Skeletal muscle satellite cell (primary cell): Measurements from ENCODE around the gene EXTL1.

Experiments used
- H3K27me3 ChIP-seq: 2 replicates; pipeline ENCODE4 v1.7.0; 2013; ENCODE audit warnings: low read length; ENCODE audit not compliant: control insufficient read depth, insufficient read depth
- H3K36me3 ChIP-seq: 2 replicates; pipeline ENCODE4 v1.7.0; 2013; ENCODE audit warnings: mild to moderate bottlenecking, control low read depth, low read length; ENCODE audit not compliant: insufficient read depth
- H3K4me1 ChIP-seq: 2 replicates; pipeline ENCODE4 v1.7.0; 2013; ENCODE audit warnings: low read length; ENCODE audit not compliant: control insufficient read depth, insufficient read depth
- H3K4me2 ChIP-seq: 2 replicates; pipeline ENCODE4 v1.7.0; 2013; ENCODE audit warnings: mild to moderate bottlenecking, low read length
- H3K4me3 ChIP-seq: 2 replicates; pipeline ENCODE4 v1.7.0; 2013; ENCODE audit warnings: low read length
- H3K9ac ChIP-seq: 2 replicates; pipeline ENCODE4 v1.7.0; 2013; ENCODE audit warnings: mild to moderate bottlenecking, low read depth, low read length, moderate library complexity
- H3K9me3 ChIP-seq: replicated peaks from 2 replicates; pipeline ENCODE4 v1.7.0; 2013; ENCODE audit warnings: mild to moderate bottlenecking, control low read depth, low read length

Gene EXTL1

GRCh38 chr1:26003262-26003661 lies 18.3 kb upstream of the EXTL1 start:
- H3K27me3 ChIP-seq = peaks cover 14% of the 10 kb centered on the region
- no peak overlapping the region for H3K4me2 ChIP-seq
- H3K4me1 ChIP-seq = peaks cover 7% of the 10 kb centered on the region
- no peak overlapping the region for H3K4me3 ChIP-seq
- H3K9me3 ChIP-seq = no peaks in the 10 kb centered on the region
- H3K36me3 ChIP-seq = no peaks in the 10 kb centered on the region
- no peak overlapping the region for H3K9ac ChIP-seq

GRCh38 chr1:26003756-26004155 lies 17.8 kb upstream of the EXTL1 start:
- Histone ChIP-seq H3K36me3 (no peaks in the 10 kb centered on the region), H3K4me1 (peaks cover 2% of the 10 kb centered on the region), H3K9me3 (no peaks in the 10 kb centered on the region), H3K27me3 (peaks cover 14% of the 10 kb centered on the region), H3K4me3 (no peak overlapping the region), H3K4me2 (no peak overlapping the region), H3K9ac (no peak overlapping the region)

- no peak overlapping the region for H3K9ac ChIP-seq
- no peak overlapping the region for H3K4me2 ChIP-seq
- H3K4me1 ChIP-seq = no peaks in the 10 kb centered on the region
- H3K36me3 ChIP-seq = no peaks in the 10 kb centered on the region
- H3K9me3 ChIP-seq = no peaks in the 10 kb centered on the region
- no peak overlapping the region for H3K4me3 ChIP-seq
- H3K27me3 ChIP-seq = peaks cover 14% of the 10 kb centered on the region
Measured at GRCh38 chr1:26005434-26006105, 16.0 kb upstream of the EXTL1 start.

- Histone ChIP-seq H3K36me3 (no peaks in the 10 kb centered on the region), H3K9ac (no peak overlapping the region), H3K9me3 (no peaks in the 10 kb centered on the region), H3K27me3 (peaks cover 14% of the 10 kb centered on the region), H3K4me1 (no peaks in the 10 kb centered on the region), H3K4me2 (no peak overlapping the region), H3K4me3 (no peak overlapping the region)
Measured at GRCh38 chr1:26006710-26007109, 14.9 kb upstream of the EXTL1 start.

- no peaks in the 10 kb centered on the region for H3K36me3 ChIP-seq
Measured at GRCh38 chr1:26009796-26010447, 11.7 kb upstream of the EXTL1 start.

GRCh38 chr1:26010825-26011224 lies 10.8 kb upstream of the EXTL1 start:
- Histone ChIP-seq H3K27me3 (peaks cover 3% of the 10 kb centered on the region), H3K9me3 (no peaks in the 10 kb centered on the region), H3K4me2 (no peak overlapping the region), H3K9ac (no peak overlapping the region), H3K4me3 (no peak overlapping the region), H3K36me3 (no peaks in the 10 kb centered on the region), H3K4me1 (no peaks in the 10 kb centered on the region)

More at GRCh38 chr1:26009796-26010447, 11.7 kb upstream of the EXTL1 start:
- H3K4me3 ChIP-seq = no peak overlapping the region
- no peak overlapping the region for H3K9ac ChIP-seq
- H3K4me2 ChIP-seq = no peak overlapping the region
- H3K4me1 ChIP-seq = no peaks in the 10 kb centered on the region
- H3K27me3 ChIP-seq = peaks cover 12% of the 10 kb centered on the region
- no peaks in the 10 kb centered on the region for H3K9me3 ChIP-seq

GRCh38 chr1:26012864-26013263 lies 8.7 kb upstream of the EXTL1 start:
- Histone ChIP-seq H3K9me3 (no peaks in the 10 kb centered on the region), H3K36me3 (no peaks in the 10 kb centered on the region), H3K4me3 (no peak overlapping the region), H3K9ac (no peak overlapping the region), H3K4me1 (no peaks in the 10 kb centered on the region), H3K27me3 (no peaks in the 10 kb centered on the region), H3K4me2 (no peak overlapping the region)

- H3K4me2 ChIP-seq = no peak overlapping the region
- no peaks in the 10 kb centered on the region for H3K9me3 ChIP-seq
- no peaks in the 10 kb centered on the region for H3K27me3 ChIP-seq
Measured at GRCh38 chr1:26014179-26014578, 7.4 kb upstream of the EXTL1 start.

GRCh38 chr1:26015358-26015757 lies 6.2 kb upstream of the EXTL1 start:
- peaks cover 11% of the 10 kb centered on the region for H3K4me1 ChIP-seq
- H3K9ac ChIP-seq = no peak overlapping the region
- H3K4me3 ChIP-seq = no peak overlapping the region
- no peaks in the 10 kb centered on the region for H3K9me3 ChIP-seq
- no peak overlapping the region for H3K4me2 ChIP-seq
- no peaks in the 10 kb centered on the region for H3K27me3 ChIP-seq
- H3K36me3 ChIP-seq = no peaks in the 10 kb centered on the region

More at GRCh38 chr1:26014179-26014578, 7.4 kb upstream of the EXTL1 start:
- Histone ChIP-seq H3K4me1 (no peaks in the 10 kb centered on the region), H3K4me3 (no peak overlapping the region), H3K9ac (no peak overlapping the region), H3K36me3 (no peaks in the 10 kb centered on the region)

GRCh38 chr1:26016258-26016952 lies 5.2 kb upstream of the EXTL1 start:
- Histone ChIP-seq H3K4me1 (peaks cover 21% of the 10 kb centered on the region), H3K4me3 (no peak overlapping the region), H3K36me3 (no peaks in the 10 kb centered on the region), H3K9me3 (no peaks in the 10 kb centered on the region), H3K4me2 (no peak overlapping the region), H3K27me3 (no peaks in the 10 kb centered on the region), H3K9ac (no peak overlapping the region)

- H3K9me3 ChIP-seq = no peaks in the 10 kb centered on the region
Measured at GRCh38 chr1:26016953-26017545, 4.5 kb upstream of the EXTL1 start.

More at GRCh38 chr1:26016953-26017545, 4.5 kb upstream of the EXTL1 start:
- Histone ChIP-seq H3K4me2 (no peak overlapping the region), H3K4me3 (no peak overlapping the region), H3K9ac (no peak overlapping the region), H3K4me1 (peaks cover 27% of the 10 kb centered on the region), H3K36me3 (no peaks in the 10 kb centered on the region), H3K27me3 (no peaks in the 10 kb centered on the region)
